H9 (cell line): ENCODE results near the gene EZH2. TPM values are rescaled to one million over a fixed set of nuclear protein-coding genes. Genes with fewer than 3 reads are reported as not detected.

Experiments
- DNase-seq: peaks from one replicate; pipeline ENCODE4 v3.0.0-alpha.2; 2017
- H2AFZ ChIP-seq: one replicate; pipeline ENCODE4 v1.6.1; 2013; ENCODE audit warnings: mild to moderate bottlenecking, low read length, control low read depth, moderate library complexity
- H2AK5ac ChIP-seq: 2 replicates; pipeline ENCODE4 v1.6.1; 2013; ENCODE audit warnings: low read length, control low read depth, mixed read lengths; ENCODE audit not compliant: insufficient read length
- H2BK120ac ChIP-seq: one replicate; pipeline ENCODE4 v1.6.1; 2013; ENCODE audit warnings: low read depth, mild to moderate bottlenecking, low read length, control low read depth, inconsistent platforms; ENCODE audit not compliant: poor library complexity, severe bottlenecking
- H2BK12ac ChIP-seq: 2 replicates; pipeline ENCODE4 v1.6.1; 2013; ENCODE audit warnings: low read length, control low read depth, mixed read lengths, low read depth; ENCODE audit not compliant: insufficient read length
- H2BK15ac ChIP-seq: 2 replicates; pipeline ENCODE4 v1.6.1; 2013; ENCODE audit warnings: low read depth, low read length, control low read depth
- H2BK20ac ChIP-seq: one replicate; pipeline ENCODE4 v1.6.1; 2013; ENCODE audit warnings: low read depth, mild to moderate bottlenecking, low read length, control low read depth, inconsistent platforms; ENCODE audit not compliant: poor library complexity, severe bottlenecking
- H2BK5ac ChIP-seq: 2 replicates; pipeline ENCODE4 v1.6.1; 2013; ENCODE audit warnings: low read length, control low read depth, mixed read lengths; ENCODE audit not compliant: insufficient read length
- H3K14ac ChIP-seq: 2 replicates; pipeline ENCODE4 v1.6.1; 2013; ENCODE audit warnings: low read length, control low read depth; ENCODE audit not compliant: insufficient read depth
- H3K18ac ChIP-seq: 2 replicates; pipeline ENCODE4 v1.6.1; 2013; ENCODE audit warnings: low read depth, mild to moderate bottlenecking, mixed read lengths, low read length, control low read depth; ENCODE audit not compliant: insufficient read length
- H3K23ac ChIP-seq: 2 replicates; pipeline ENCODE4 v1.6.1; 2013; ENCODE audit warnings: low read length, control low read depth, mixed read lengths, low read depth; ENCODE audit not compliant: insufficient read length
- H3K23me2 ChIP-seq: 2 replicates; pipeline ENCODE4 v1.6.1; 2013; ENCODE audit warnings: low read depth, mild to moderate bottlenecking, mixed read lengths, low read length, control low read depth; ENCODE audit not compliant: insufficient read length, poor library complexity, severe bottlenecking
- H3K27ac ChIP-seq: 2 replicates; pipeline ENCODE4 v1.5.1; 2013; ENCODE audit warnings: low read length, control low read depth, mixed read lengths, low read depth; ENCODE audit not compliant: insufficient read length
- H3K27me3 ChIP-seq: 2 replicates; pipeline ENCODE4 v1.6.1; 2013; ENCODE audit warnings: low read length, control low read depth, inconsistent platforms; ENCODE audit not compliant: insufficient read depth
- H3K4ac ChIP-seq: 2 replicates; pipeline ENCODE4 v1.6.1; 2013; ENCODE audit warnings: low read depth, mild to moderate bottlenecking, control low read depth, inconsistent platforms, low read length, moderate library complexity
- H3K4me1 ChIP-seq: 2 replicates; pipeline ENCODE4 v1.6.1; 2013; ENCODE audit warnings: low read length, control low read depth, inconsistent platforms; ENCODE audit not compliant: insufficient read depth
- H3K4me2 ChIP-seq: 2 replicates; pipeline ENCODE4 v1.6.1; 2013; ENCODE audit warnings: low read length, control low read depth, mixed read lengths; ENCODE audit not compliant: insufficient read length, insufficient read depth
- H3K56ac ChIP-seq: 2 replicates; pipeline ENCODE4 v1.6.1; 2013; ENCODE audit warnings: low read depth, mild to moderate bottlenecking, mixed read lengths, low read length, control low read depth; ENCODE audit not compliant: insufficient read length
- H3K79me1 ChIP-seq: 2 replicates; pipeline ENCODE4 v1.6.1; 2013; ENCODE audit warnings: low read depth, mild to moderate bottlenecking, moderate library complexity, low read length, control low read depth, inconsistent platforms; ENCODE audit not compliant: insufficient read depth, poor library complexity, severe bottlenecking
- H3K79me2 ChIP-seq: 2 replicates; pipeline ENCODE4 v1.6.1; 2013; ENCODE audit warnings: low read length, control low read depth, inconsistent platforms; ENCODE audit not compliant: insufficient read depth
- H3K9ac ChIP-seq: 2 replicates; pipeline ENCODE4 v1.6.1; 2013; ENCODE audit warnings: low read length, control low read depth, mixed read lengths; ENCODE audit not compliant: insufficient read length; ENCODE audit errors: extremely low read depth
- H3K9me3 ChIP-seq: one replicate; pipeline ENCODE4 v1.6.1; 2013; ENCODE audit warnings: low read depth, low read length, inconsistent platforms; ENCODE audit not compliant: control insufficient read depth
- H3T11ph ChIP-seq: one replicate; pipeline ENCODE4 v1.6.1; 2013; ENCODE audit warnings: mild to moderate bottlenecking, low read length, control low read depth, inconsistent platforms
- H4K20me1 ChIP-seq: one replicate; pipeline ENCODE4 v1.6.1; 2013; ENCODE audit not compliant: control insufficient read depth, insufficient read length, insufficient read depth
- H4K5ac ChIP-seq: 2 replicates; pipeline ENCODE4 v1.6.1; 2013; ENCODE audit warnings: low read depth, mild to moderate bottlenecking, mixed read lengths, low read length, control low read depth; ENCODE audit not compliant: insufficient read length
- H4K8ac ChIP-seq: replicated peaks from 2 replicates; pipeline ENCODE4 v1.6.1; 2013; ENCODE audit warnings: low read length, control low read depth, mixed read lengths, low read depth; ENCODE audit not compliant: insufficient read length
- H4K91ac ChIP-seq: 2 replicates; pipeline ENCODE4 v1.6.1; 2013; ENCODE audit warnings: low read depth, mild to moderate bottlenecking, moderate library complexity, mixed read lengths, low read length, control low read depth; ENCODE audit not compliant: insufficient read length
- H3K27ac Mint-ChIP-seq, 3 experiments: 2 replicates in 2 of 3; 3 replicates in 1 of 3; pipeline ENCODE4 v1.8.0; 2020 to 2021; ENCODE audit warnings: mixed read lengths in 3 of 3, mild to moderate bottlenecking in 1 of 3, moderate library complexity in 1 of 3
- H3K27me3 Mint-ChIP-seq: 2 replicates; pipeline ENCODE4 v1.8.0; 2021; ENCODE audit warnings: low read depth, mild to moderate bottlenecking, moderate library complexity, mixed read lengths
- H3K36me3 Mint-ChIP-seq, 3 experiments: 2 replicates in 2 of 3; 3 replicates in 1 of 3; pipeline ENCODE4 v1.8.0; 2020 to 2021; ENCODE audit warnings: low read depth in 3 of 3, mixed read lengths in 3 of 3; ENCODE audit not compliant: insufficient read depth in 1 of 3
- H3K4me1 Mint-ChIP-seq, 2 experiments: 2 replicates each; pipeline ENCODE4 v1.8.0; 2020; ENCODE audit warnings: mixed read lengths in 2 of 2
- H3K4me3 Mint-ChIP-seq, 2 experiments: 2 replicates in 1 of 2; 3 replicates in 1 of 2; pipeline ENCODE4 v1.8.0; 2020 to 2021; ENCODE audit warnings: mild to moderate bottlenecking in 2 of 2, mixed read lengths in 2 of 2, moderate library complexity in 1 of 2
- H3K9me3 Mint-ChIP-seq, 2 experiments: 2 replicates in 1 of 2; 3 replicates in 1 of 2; pipeline ENCODE4 v1.8.0; 2020; ENCODE audit warnings: mild to moderate bottlenecking in 2 of 2, mixed read lengths in 2 of 2, moderate library complexity in 1 of 2
- WGBS: extraction: QIAGEN DNeasy Blood & Tissue Kit; methylation state at CpG from one replicate; pipeline ENCODE4 v1.1.7; 2013; ENCODE audit warnings: missing lambda C conversion rate, low lambda C conversion rate, mixed read lengths; ENCODE audit not compliant: insufficient read length; ENCODE audit errors: extremely low coverage; 5-methylcytosine and 5-hydroxymethylcytosine counted together
- total RNA-seq: library from RNA; stranded (reverse); gene quantifications from 2 replicates; pipeline ENCODE4 v1.2.1, GENCODE V29; 2021
- TF ChIP-seq, protein P1 (sequence below): fragments of 200-600 bp; sonication (generic); conservative IDR thresholded peaks from 3 replicates; pipeline ENCODE4 v1.8.0; 2021; ENCODE audit warnings: antibody characterized with exemption, mild to moderate bottlenecking

Gene EZH2
- total RNA-seq, 1 experiment from 2014 or later: 41.3 TPM

- Histone ChIP-seq H3K56ac (no peak overlapping the region), H2AK5ac (no peak overlapping the region), H2BK20ac (no peak overlapping the region), H2BK12ac (no peak overlapping the region), H3K4me1 (no peaks in the 10 kb centered on the region), H2BK5ac (no peak overlapping the region), H3K23ac (no peak overlapping the region), H3K79me2 (no peaks in the 10 kb centered on the region), H3K27ac (no peak overlapping the region), H4K8ac (no peak overlapping the region), H3K4me2 (no peak overlapping the region), H4K5ac (no peak overlapping the region), H3K9ac (no peak overlapping the region), H3K14ac (no peak overlapping the region), H3K18ac (no peak overlapping the region), H3K79me1 (no peaks in the 10 kb centered on the region), H3K9me3 (no peaks in the 10 kb centered on the region), H2BK120ac (no peak overlapping the region), H4K20me1 (no peaks in the 10 kb centered on the region), H2AFZ (no peak overlapping the region), H3K23me2 (no peaks in the 10 kb centered on the region), H2BK15ac (no peak overlapping the region), H3T11ph (no peak overlapping the region), H3K4ac (no peak overlapping the region), H3K27me3 (no peaks in the 10 kb centered on the region), H4K91ac (no peak overlapping the region)
- no CpG with 5 or more reads among the region's 44 CpGs for WGBS
- Mint-ChIP-seq H3K27me3 (no peaks in the 10 kb centered on the region), H3K36me3 (peaks cover 26 to 72% (median 68%) of the 10 kb centered on the region in 3 experiments; a peak in 6 of 7 replicates), H3K4me1 (no peaks in the 10 kb centered on the region), H3K4me3 (no peak overlapping the region), H3K27ac (no peak overlapping the region), H3K9me3 (no peaks in the 10 kb centered on the region)
- DNase-seq: peak; percentile 42
- TF ChIP-seq, protein P1, sequence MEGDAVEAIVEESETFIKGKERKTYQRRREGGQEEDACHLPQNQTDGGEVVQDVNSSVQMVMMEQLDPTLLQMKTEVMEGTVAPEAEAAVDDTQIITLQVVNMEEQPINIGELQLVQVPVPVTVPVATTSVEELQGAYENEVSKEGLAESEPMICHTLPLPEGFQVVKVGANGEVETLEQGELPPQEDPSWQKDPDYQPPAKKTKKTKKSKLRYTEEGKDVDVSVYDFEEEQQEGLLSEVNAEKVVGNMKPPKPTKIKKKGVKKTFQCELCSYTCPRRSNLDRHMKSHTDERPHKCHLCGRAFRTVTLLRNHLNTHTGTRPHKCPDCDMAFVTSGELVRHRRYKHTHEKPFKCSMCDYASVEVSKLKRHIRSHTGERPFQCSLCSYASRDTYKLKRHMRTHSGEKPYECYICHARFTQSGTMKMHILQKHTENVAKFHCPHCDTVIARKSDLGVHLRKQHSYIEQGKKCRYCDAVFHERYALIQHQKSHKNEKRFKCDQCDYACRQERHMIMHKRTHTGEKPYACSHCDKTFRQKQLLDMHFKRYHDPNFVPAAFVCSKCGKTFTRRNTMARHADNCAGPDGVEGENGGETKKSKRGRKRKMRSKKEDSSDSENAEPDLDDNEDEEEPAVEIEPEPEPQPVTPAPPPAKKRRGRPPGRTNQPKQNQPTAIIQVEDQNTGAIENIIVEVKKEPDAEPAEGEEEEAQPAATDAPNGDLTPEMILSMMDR: no peak
These were observed 101.2 kb downstream of the EZH2 start for GRCh38 chr7:148782757-148783456.
